ENCODE measurements around the gene GIMAP4. TPM values are rescaled to one million over a fixed set of nuclear protein-coding genes. Genes with fewer than 3 reads are reported as not detected.
"Not testable (repeated sequence)": the region's sequence is repeated elsewhere in the genome, so short reads cannot be mapped to it uniquely, and the experiment has no call there.

The GIMAP4 gene
- total RNA-seq, 1 experiment from 2014 or later: not detected

- H3K27me3 ChIP-seq (replicated peaks): no peaks in the 10 kb centered on the region
- H3K9me3 ChIP-seq (replicated peaks): no peaks in the 10 kb centered on the region
- no peak for DNase-seq (ENCODE audit: low read depth in 1 of 2, low spot score in 2 of 2)
Observed at GRCh38 chr7:150595361-150595760, 28.2 kb downstream of the GIMAP4 start.

GRCh38 chr7:150603600-150603999 is 36.4 kb downstream of the GIMAP4 start:
- not testable (repeated sequence) for DNase-seq (ENCODE audit: low read depth in 1 of 2, low spot score in 2 of 2); H3K27ac ChIP-seq; H3K36me3 ChIP-seq; H3K27me3 ChIP-seq (replicated peaks); H3K4me1 ChIP-seq (replicated peaks); H3K9me3 ChIP-seq (replicated peaks); H3K4me3 ChIP-seq

More at GRCh38 chr7:150595361-150595760, 28.2 kb downstream of the GIMAP4 start:
- Histone ChIP-seq H3K36me3 (no peaks in the 10 kb centered on the region), H3K4me3 (no peak overlapping the region), H3K4me1 (replicated peaks) (no peaks in the 10 kb centered on the region), H3K27ac (no peak overlapping the region)

- DNase-seq (ENCODE audit: low read depth in 1 of 2, low spot score in 2 of 2): no peak
- H3K4me3 ChIP-seq: no peak overlapping the region
- no peak overlapping the region for H3K27ac ChIP-seq
- no peaks in the 10 kb centered on the region for H3K4me1 ChIP-seq (replicated peaks)
- H3K36me3 ChIP-seq: no peaks in the 10 kb centered on the region
- H3K27me3 ChIP-seq (replicated peaks): no peaks in the 10 kb centered on the region
- H3K9me3 ChIP-seq (replicated peaks): no peaks in the 10 kb centered on the region
Observed at GRCh38 chr7:150610233-150610632, 43.0 kb downstream of the GIMAP4 start.

GRCh38 chr7:150612925-150613324 is 45.7 kb downstream of the GIMAP4 start:
- no peak overlapping the region for H3K27ac ChIP-seq
- H3K36me3 ChIP-seq: no peaks in the 10 kb centered on the region
- H3K4me3 ChIP-seq: no peak overlapping the region
- no peaks in the 10 kb centered on the region for H3K27me3 ChIP-seq (replicated peaks)
- no peak for DNase-seq (ENCODE audit: low read depth in 1 of 2, low spot score in 2 of 2)
- no peaks in the 10 kb centered on the region for H3K9me3 ChIP-seq (replicated peaks)
- H3K4me1 ChIP-seq (replicated peaks): no peaks in the 10 kb centered on the region

GRCh38 chr7:150613880-150614279 is 46.7 kb downstream of the GIMAP4 start:
- H3K9me3 ChIP-seq (replicated peaks): no peaks in the 10 kb centered on the region
- DNase-seq (ENCODE audit: low read depth in 1 of 2, low spot score in 2 of 2): no peak
- no peak overlapping the region for H3K4me3 ChIP-seq
- no peaks in the 10 kb centered on the region for H3K4me1 ChIP-seq (replicated peaks)
- no peaks in the 10 kb centered on the region for H3K27me3 ChIP-seq (replicated peaks)
- H3K36me3 ChIP-seq: no peaks in the 10 kb centered on the region
- H3K27ac ChIP-seq: no peak overlapping the region

- H3K27me3 ChIP-seq (replicated peaks); H3K27ac ChIP-seq; DNase-seq (ENCODE audit: low read depth in 1 of 2, low spot score in 2 of 2); H3K4me1 ChIP-seq (replicated peaks); H3K36me3 ChIP-seq; H3K9me3 ChIP-seq (replicated peaks); H3K4me3 ChIP-seq: not testable (repeated sequence)
Observed at GRCh38 chr7:150614426-150614825, 47.2 kb downstream of the GIMAP4 start.

GRCh38 chr7:150615221-150615755 is 48.1 kb downstream of the GIMAP4 start:
- not testable (repeated sequence) for H3K36me3 ChIP-seq; H3K27me3 ChIP-seq (replicated peaks); H3K4me3 ChIP-seq; DNase-seq (ENCODE audit: low read depth in 1 of 2, low spot score in 2 of 2); H3K4me1 ChIP-seq (replicated peaks); H3K27ac ChIP-seq; H3K9me3 ChIP-seq (replicated peaks)

GRCh38 chr7:150620061-150620460 is 52.9 kb downstream of the GIMAP4 start:
- Histone ChIP-seq H3K36me3 (no peaks in the 10 kb centered on the region), H3K9me3 (replicated peaks) (no peaks in the 10 kb centered on the region), H3K27me3 (replicated peaks) (no peaks in the 10 kb centered on the region), H3K4me1 (replicated peaks) (no peaks in the 10 kb centered on the region), H3K27ac (no peak overlapping the region), H3K4me3 (no peak overlapping the region)
- DNase-seq (ENCODE audit: low read depth in 1 of 2, low spot score in 2 of 2): no peak

- no peak for DNase-seq (ENCODE audit: low read depth in 1 of 2, low spot score in 2 of 2)
Observed at GRCh38 chr7:150620617-150621371, 53.6 kb downstream of the GIMAP4 start.

GRCh38 chr7:150621376-150621775 is 54.2 kb downstream of the GIMAP4 start:
- Histone ChIP-seq H3K27ac (no peak overlapping the region), H3K4me1 (replicated peaks) (no peaks in the 10 kb centered on the region), H3K36me3 (no peaks in the 10 kb centered on the region), H3K27me3 (replicated peaks) (no peaks in the 10 kb centered on the region), H3K9me3 (replicated peaks) (no peaks in the 10 kb centered on the region), H3K4me3 (no peak overlapping the region)
- no peak for DNase-seq (ENCODE audit: low read depth in 1 of 2, low spot score in 2 of 2)

More at GRCh38 chr7:150620617-150621371, 53.6 kb downstream of the GIMAP4 start:
- Histone ChIP-seq H3K4me1 (replicated peaks) (no peaks in the 10 kb centered on the region), H3K9me3 (replicated peaks) (no peaks in the 10 kb centered on the region), H3K27me3 (replicated peaks) (no peaks in the 10 kb centered on the region), H3K36me3 (no peaks in the 10 kb centered on the region), H3K27ac (no peak overlapping the region), H3K4me3 (no peak overlapping the region)

Other genes starting within 250 kb of the GIMAP4 start
- gene LRRC61, start 244.0 kb upstream of the GIMAP4 start, total RNA-seq (2014; rRNA removed; shearing (Covaris generic)): not detected in 2 replicates
- gene ACTR3C, start 243.8 kb upstream of the GIMAP4 start, total RNA-seq (2014; rRNA removed; shearing (Covaris generic)): not detected in 2 replicates
- gene RARRES2, start 225.8 kb upstream of the GIMAP4 start, total RNA-seq (2014; rRNA removed; shearing (Covaris generic)): not detected in 2 replicates
- 55.7 and 62.4 TPM in 2 replicates for gene REPIN1, start 198.6 kb upstream of the GIMAP4 start, total RNA-seq (2014; rRNA removed; shearing (Covaris generic))
- gene ZNF775, start 188.1 kb upstream of the GIMAP4 start, total RNA-seq (2014; rRNA removed; shearing (Covaris generic)): 5.8 and 8.6 TPM in 2 replicates
- not detected in 2 replicates for gene GIMAP8, start 116.8 kb upstream of the GIMAP4 start, total RNA-seq (2014; rRNA removed; shearing (Covaris generic))
- gene GIMAP7, start 52.5 kb upstream of the GIMAP4 start, total RNA-seq (2014; rRNA removed; shearing (Covaris generic)): not detected in 2 replicates
- not detected in 2 replicates for gene GIMAP6, start 65.0 kb downstream of the GIMAP4 start, total RNA-seq (2014; rRNA removed; shearing (Covaris generic))
- gene GIMAP2, start 118.3 kb downstream of the GIMAP4 start, total RNA-seq (2014; rRNA removed; shearing (Covaris generic)): 0.76 TPM in 1 of 2 replicates, not detected in the other
- not detected in 2 replicates for gene GIMAP1, start 149.2 kb downstream of the GIMAP4 start, total RNA-seq (2014; rRNA removed; shearing (Covaris generic))
- not detected in 2 replicates for gene GIMAP5, start 170.0 kb downstream of the GIMAP4 start, total RNA-seq (2014; rRNA removed; shearing (Covaris generic))
- gene TMEM176B, start 233.0 kb downstream of the GIMAP4 start, total RNA-seq (2014; rRNA removed; shearing (Covaris generic)): not detected in 2 replicates
- not detected in 2 replicates for gene TMEM176A, start 233.4 kb downstream of the GIMAP4 start, total RNA-seq (2014; rRNA removed; shearing (Covaris generic))

All from SJSA1 (cell line).